GM23248 (cell line): ENCODE results near the gene HDAC2.

Source experiments
- EZH2 ChIP-seq: fragments of 200-600 bp; sonication (generic); IDR thresholded peaks from 2 replicates; pipeline ENCODE4 v1.6.1; 2018; ENCODE audit warnings: antibody characterized with exemption, mild to moderate bottlenecking; ENCODE audit not compliant: insufficient read depth, poor library complexity, severe bottlenecking
- EZH2phosphoT487 ChIP-seq: fragments of 200-600 bp; sonication (generic); IDR thresholded peaks from 2 replicates; pipeline ENCODE4 v1.6.1; 2018; ENCODE audit warnings: antibody characterized with exemption, moderate library complexity, mild to moderate bottlenecking, low read depth; ENCODE audit not compliant: insufficient read depth

- TF ChIP-seq EZH2phosphoT487, result no peak
- no peak for TF ChIP-seq EZH2
Measured at GRCh38 chr6:114009192-114009591, 38.2 kb upstream of the HDAC2 start.
